Thyroid gland (tissue), 4 donors: ENCODE data around the gene PLIN5. TPM values are rescaled to one million over a fixed set of nuclear protein-coding genes. Genes with fewer than 3 reads are reported as not detected.

Experiments
- DNase-seq, 2 donors: peaks; one replicate each; pipeline ENCODE4 v3.0.0-alpha.2; 2019
- H3K27ac ChIP-seq, 3 donors: fragments of 200-600 bp; sonication (generic); 1 replicate in 2 of 3; 2 replicates in 1 of 3; pipeline ENCODE4 v1.5.1; 2016 to 2019; ENCODE audit warnings: mild to moderate bottlenecking in 1 of 3, moderate library complexity in 1 of 3
- H3K27me3 ChIP-seq: fragments of 200-600 bp; sonication (generic); one replicate; pipeline ENCODE4 v1.5.1; 2019
- H3K36me3 ChIP-seq, 2 donors: fragments of 200-600 bp; sonication (generic); one replicate each; pipeline ENCODE4 v1.5.1; 2016 to 2019
- H3K4me1 ChIP-seq, 2 donors: fragments of 200-600 bp; sonication (generic); one replicate each; pipeline ENCODE4 v1.5.1; 2017 to 2019
- H3K4me3 ChIP-seq, 3 donors: fragments of 200-600 bp; sonication (generic); replicated peaks in 1 of 3; 1 replicate in 2 of 3; 2 replicates in 1 of 3; pipeline ENCODE4 v1.5.1; 2016; ENCODE audit warnings: mild to moderate bottlenecking in 1 of 3
- H3K9me3 ChIP-seq: fragments of 200-600 bp; sonication (generic); one replicate; pipeline ENCODE4 v1.5.1; 2017
- POLR2A ChIP-seq, 2 donors: fragments of 450-650 bp; IDR thresholded peaks; one replicate each; pipeline ENCODE4 v1.6.1; 2017; ENCODE audit warnings: antibody characterized with exemption in 2 of 2, mild to moderate bottlenecking in 2 of 2, moderate library complexity in 1 of 2
- WGBS, 2 donors: methylation state at CpG; one replicate each; pipeline ENCODE4 v1.1.5; 2017; 5-methylcytosine and 5-hydroxymethylcytosine counted together
- intact Hi-C: fragments of 100-400 bp; cut with DNase I; formaldehyde crosslinking; loops from one replicate; pipeline ENCODE4 v1.15.1; 2023
- total RNA-seq, 4 donors: library from RNA; depleted of rRNA; stranded (reverse); fragments of >200 nt; gene quantifications; one replicate each; pipeline ENCODE4 v1.2.3, GENCODE V29; 2016
- TF ChIP-seq, protein P1 (sequence below), 6 experiments: fragments of 200-600 bp in 3 of 6; fragments of 450-650 bp in 3 of 6; sonication (generic) in 3 of 6; IDR thresholded peaks; one replicate each; pipeline ENCODE4 v1.5.1; 2016 to 2019; ENCODE audit warnings: antibody characterized with exemption in 6 of 6, mild to moderate bottlenecking in 2 of 6, inconsistent platforms in 1 of 6, moderate library complexity in 1 of 6

Gene PLIN5
- total RNA-seq, 4 donors from 2014 or later, result 4.1 to 12.1 (median 7.8) TPM

- H3K27ac ChIP-seq, result no peak overlapping the region
- H3K36me3 ChIP-seq, result no peaks in the 10 kb centered on the region
- TF ChIP-seq, protein P1, sequence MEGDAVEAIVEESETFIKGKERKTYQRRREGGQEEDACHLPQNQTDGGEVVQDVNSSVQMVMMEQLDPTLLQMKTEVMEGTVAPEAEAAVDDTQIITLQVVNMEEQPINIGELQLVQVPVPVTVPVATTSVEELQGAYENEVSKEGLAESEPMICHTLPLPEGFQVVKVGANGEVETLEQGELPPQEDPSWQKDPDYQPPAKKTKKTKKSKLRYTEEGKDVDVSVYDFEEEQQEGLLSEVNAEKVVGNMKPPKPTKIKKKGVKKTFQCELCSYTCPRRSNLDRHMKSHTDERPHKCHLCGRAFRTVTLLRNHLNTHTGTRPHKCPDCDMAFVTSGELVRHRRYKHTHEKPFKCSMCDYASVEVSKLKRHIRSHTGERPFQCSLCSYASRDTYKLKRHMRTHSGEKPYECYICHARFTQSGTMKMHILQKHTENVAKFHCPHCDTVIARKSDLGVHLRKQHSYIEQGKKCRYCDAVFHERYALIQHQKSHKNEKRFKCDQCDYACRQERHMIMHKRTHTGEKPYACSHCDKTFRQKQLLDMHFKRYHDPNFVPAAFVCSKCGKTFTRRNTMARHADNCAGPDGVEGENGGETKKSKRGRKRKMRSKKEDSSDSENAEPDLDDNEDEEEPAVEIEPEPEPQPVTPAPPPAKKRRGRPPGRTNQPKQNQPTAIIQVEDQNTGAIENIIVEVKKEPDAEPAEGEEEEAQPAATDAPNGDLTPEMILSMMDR (IDR thresholded peaks at IDR 0.05), result no peak
- TF ChIP-seq POLR2A (IDR thresholded peaks at IDR 0.05), result no peak
- 82 to 83% methylated on average over 24 to 27 of the region's 27 CpGs for WGBS, 2 donors
- intact Hi-C loops, result no loop called here
- H3K4me1 ChIP-seq, result no peaks in the 10 kb centered on the region
- no peaks in the 10 kb centered on the region for H3K9me3 ChIP-seq
- no peak overlapping the region for H3K4me3 ChIP-seq
- DNase-seq, result no peak
- no peaks in the 10 kb centered on the region for H3K27me3 ChIP-seq
Observed at GRCh38 chr19:4511300-4512054, 23.5 kb downstream of the PLIN5 start.

DNA sequence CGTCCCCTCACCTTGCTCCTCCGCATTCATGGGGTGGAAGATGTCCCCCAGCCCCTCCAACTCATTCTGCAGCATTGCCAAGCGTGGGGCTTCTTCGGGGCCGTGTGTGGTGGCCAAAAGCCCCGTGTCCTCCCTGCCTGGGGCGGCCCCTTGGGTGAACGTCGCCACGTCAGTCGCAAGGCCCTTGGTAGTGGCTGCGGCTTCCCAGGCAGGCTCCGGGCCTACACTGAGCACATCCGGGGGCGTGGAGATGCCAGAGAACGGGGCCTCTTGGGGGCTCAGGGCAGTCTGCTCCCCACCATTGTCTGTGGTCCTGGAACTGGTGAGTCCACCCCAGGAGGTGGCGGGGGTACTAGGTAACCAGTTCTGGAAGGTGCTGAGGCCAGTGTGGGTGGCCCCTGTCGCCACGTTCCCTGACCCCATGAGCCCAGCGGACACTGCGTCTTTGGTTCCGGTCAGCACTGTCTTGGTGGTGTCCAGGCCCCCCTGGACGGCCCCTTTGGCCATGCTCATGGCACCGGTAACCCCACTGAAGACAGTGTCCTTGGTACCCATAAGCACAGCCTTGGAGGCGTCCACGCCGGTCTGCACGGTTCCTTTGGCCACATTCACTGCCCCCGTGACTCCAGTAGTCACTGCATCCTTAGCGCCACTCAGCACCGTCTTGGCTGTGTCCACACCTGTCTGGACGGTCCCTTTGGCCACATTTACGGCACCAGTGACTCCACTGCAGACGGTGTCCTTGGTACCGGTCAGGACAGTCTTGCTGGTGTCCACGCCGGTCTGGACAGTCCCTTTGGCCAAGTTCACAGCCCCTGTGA lies 24.4 kb downstream of the PLIN5 start:
- no peak overlapping the region for H3K4me3 ChIP-seq
- H3K4me1 ChIP-seq, result no peaks in the 10 kb centered on the region
- no peaks in the 10 kb centered on the region for H3K27me3 ChIP-seq
- H3K9me3 ChIP-seq, result no peaks in the 10 kb centered on the region
- WGBS, 2 donors, result 79 to 88% methylated on average over 19 to 28 of the region's 37 CpGs
- no peaks in the 10 kb centered on the region for H3K36me3 ChIP-seq
- DNase-seq, result no peak
- intact Hi-C loops, result no loop called here
- no peak overlapping the region for H3K27ac ChIP-seq
- TF ChIP-seq POLR2A (IDR thresholded peaks at IDR 0.05), result no peak
- TF ChIP-seq, protein P1 (IDR thresholded peaks at IDR 0.05), result no peak

GRCh38 chr19:4508698-4509097 lies 26.3 kb downstream of the PLIN5 start:
- Histone ChIP-seq H3K36me3 (no peaks in the 10 kb centered on the region), H3K27ac (no peak overlapping the region), H3K9me3 (no peaks in the 10 kb centered on the region), H3K27me3 (no peaks in the 10 kb centered on the region), H3K4me3 (no peak overlapping the region), H3K4me1 (no peaks in the 10 kb centered on the region)
- WGBS, 2 donors, result 79 to 82% methylated on average over 2 to 17 of the region's 21 CpGs
- DNase-seq, result no peak
- intact Hi-C loops, result no loop called here
- TF ChIP-seq, protein P1 (IDR thresholded peaks at IDR 0.05), result no peak
- no peak for TF ChIP-seq POLR2A (IDR thresholded peaks at IDR 0.05)

- H3K27me3 ChIP-seq, result no peaks in the 10 kb centered on the region
- WGBS, 2 donors, result 74 to 85% methylated on average over 14 to 17 of the region's 17 CpGs
- no peak overlapping the region for H3K27ac ChIP-seq
- H3K4me3 ChIP-seq, result no peak overlapping the region
- intact Hi-C loops, result no loop called here
- no peaks in the 10 kb centered on the region for H3K9me3 ChIP-seq
- H3K4me1 ChIP-seq, result no peaks in the 10 kb centered on the region
- no peak for DNase-seq
- TF ChIP-seq, protein P1 (IDR thresholded peaks at IDR 0.05), result no peak
- peaks cover 3 to 6% of the 10 kb centered on the region in 2 donors for H3K36me3 ChIP-seq
Observed at GRCh38 chr19:4507804-4508203, 27.2 kb downstream of the PLIN5 start.

DNA sequence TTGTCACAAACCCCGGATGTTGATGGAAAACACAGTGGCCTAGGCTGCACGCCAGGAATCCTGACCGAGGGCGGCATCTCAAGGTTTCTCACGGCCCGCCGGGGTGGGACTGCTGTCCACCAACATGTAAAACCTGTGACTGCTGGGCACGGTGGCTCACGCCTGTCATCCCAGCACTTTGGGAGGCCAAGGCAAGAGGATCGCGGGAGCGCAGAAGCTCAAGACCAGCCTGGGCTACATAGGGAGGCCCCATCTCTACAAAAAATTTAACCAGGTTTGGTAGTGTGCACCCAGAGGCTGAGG lies 27.9 kb downstream of the PLIN5 start:
- Histone ChIP-seq H3K27ac (no peak overlapping the region), H3K36me3 (peaks cover 6 to 9% of the 10 kb centered on the region in 2 donors), H3K4me3 (no peak overlapping the region), H3K4me1 (no peaks in the 10 kb centered on the region), H3K27me3 (no peaks in the 10 kb centered on the region), H3K9me3 (no peaks in the 10 kb centered on the region)
- TF ChIP-seq, protein P1 (IDR thresholded peaks at IDR 0.05), result no peak
- no peak for TF ChIP-seq POLR2A (IDR thresholded peaks at IDR 0.05)
- no peak for DNase-seq
- 82 to 86% methylated on average over 6 to 10 of the region's 12 CpGs for WGBS, 2 donors
- intact Hi-C loops, result no loop called here
